Upper lobe of left lung (tissue), 6 donors: Measurements from ENCODE around the gene PPP2R5D. TPM values are rescaled to one million over a fixed set of nuclear protein-coding genes. Genes with fewer than 3 reads are reported as not detected.

Experiments
- ATAC-seq, 2 donors: fragments of 200-7000 bp; cut with Tn5 transposase; one replicate each; pipeline ENCODE4 v1.9.1; 2022; ENCODE audit warnings: mild to moderate bottlenecking in 2 of 2, moderate library complexity in 2 of 2; ENCODE audit not compliant: low FRiP score in 2 of 2
- DNase-seq, 2 donors: peaks; one replicate each; pipeline ENCODE4 v3.0.0-alpha.2; 2019 to 2020
- H3K27ac ChIP-seq, 4 donors: fragments of 200-600 bp; sonication (generic); one replicate each; pipeline ENCODE4 v1.5.1; 2016 to 2019
- H3K27me3 ChIP-seq, 4 donors: fragments of 200-600 bp; sonication (generic); one replicate each; pipeline ENCODE4 v1.5.1; 2017 to 2019
- H3K36me3 ChIP-seq, 4 donors: fragments of 200-600 bp; sonication (generic); one replicate each; pipeline ENCODE4 v1.5.1; 2016 to 2019
- H3K4me1 ChIP-seq, 4 donors: fragments of 200-600 bp; sonication (generic); one replicate each; pipeline ENCODE4 v1.5.1; 2018 to 2019
- H3K4me3 ChIP-seq, 4 donors: fragments of 200-600 bp; sonication (generic); one replicate each; pipeline ENCODE4 v1.5.1; 2017 to 2019; ENCODE audit warnings: mild to moderate bottlenecking in 2 of 4, moderate library complexity in 1 of 4
- H3K9me3 ChIP-seq, 4 donors: fragments of 200-600 bp; sonication (generic); one replicate each; pipeline ENCODE4 v1.5.1; 2018 to 2019
- EP300 ChIP-seq, 4 donors: sonication (generic); formaldehyde crosslinking; IDR thresholded peaks; one replicate each; pipeline ENCODE4 v1.5.1; 2017; ENCODE audit warnings: antibody characterized with exemption in 4 of 4, control low read depth in 2 of 4
- POLR2A ChIP-seq, 4 donors: fragments of 450-650 bp; IDR thresholded peaks; one replicate each; pipeline ENCODE4 v1.5.1; 2016 to 2017; ENCODE audit warnings: antibody characterized with exemption in 4 of 4, mild to moderate bottlenecking in 2 of 4
- POLR2AphosphoS5 ChIP-seq, 2 donors: sonication (generic); formaldehyde crosslinking; IDR thresholded peaks; one replicate each; pipeline ENCODE4 v1.5.1; 2017; ENCODE audit warnings: antibody characterized with exemption in 2 of 2
- WGBS, 2 donors: methylation state at CpG; one replicate each; pipeline ENCODE4 v1.1.5; 2017 to 2018; 5-methylcytosine and 5-hydroxymethylcytosine counted together
- total RNA-seq, 6 donors: library from RNA; depleted of rRNA in 4 of 6; stranded (reverse); fragments of >200 nt in 4 of 6; gene quantifications; one replicate each; pipeline versions ENCODE4 v1.1.0 to v1.2.1, GENCODE V29; 2016 to 2021
- TF ChIP-seq, protein P1 (sequence below), 6 experiments: fragments of 450-650 bp in 4 of 6; fragments of 200-600 bp in 2 of 6; sonication (generic) in 2 of 6; IDR thresholded peaks; one replicate each; pipeline ENCODE4 v1.5.1; 2016 to 2019; ENCODE audit warnings: antibody characterized with exemption in 6 of 6
- donor health status: DM: no; HTN: no; CAD: no; lungs with moderate emphysema.
- donor health status: DM: no; HTN: yes; CAD: no; lungs with severe emphysema.

PPP2R5D gene
- total RNA-seq, 6 donors from 2014 or later: 22.8 to 45.1 (median 27.3) TPM

DNA sequence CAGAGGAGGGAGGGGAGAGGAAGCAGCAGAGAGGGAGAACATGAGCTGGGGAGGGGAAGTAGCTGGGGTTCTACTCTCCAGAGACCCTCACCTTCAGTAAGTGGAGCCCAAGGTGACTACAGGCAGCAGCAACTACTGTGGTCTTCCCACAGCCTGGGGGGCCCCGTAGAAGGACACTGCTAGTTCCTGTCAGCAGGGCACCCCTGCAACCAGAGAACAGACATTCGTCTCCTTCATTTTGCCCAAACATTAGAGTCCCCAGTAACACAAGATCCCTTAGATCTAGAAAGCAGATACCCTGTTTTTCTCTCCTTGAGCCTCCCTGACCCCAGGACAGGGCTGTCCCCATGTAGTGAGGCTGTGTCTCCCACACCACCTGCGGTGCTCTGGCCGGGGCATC is 15.6 kb upstream of the PPP2R5D start:
- no peaks in the 10 kb centered on the region for H3K4me1 ChIP-seq
- 89 to 98% methylated on average over 4 of the region's 4 CpGs for WGBS, 2 donors
- peaks cover 8 to 55% (median 22%) of the 10 kb centered on the region in 4 donors for H3K36me3 ChIP-seq
- DNase-seq (no peak), ATAC-seq (no peak)
- TF ChIP-seq POLR2A (IDR thresholded peaks at IDR 0.05) (no peak), EP300 (IDR thresholded peaks at IDR 0.05) (no peak), POLR2AphosphoS5 (IDR thresholded peaks at IDR 0.05) (no peak)
- TF ChIP-seq, protein P1, sequence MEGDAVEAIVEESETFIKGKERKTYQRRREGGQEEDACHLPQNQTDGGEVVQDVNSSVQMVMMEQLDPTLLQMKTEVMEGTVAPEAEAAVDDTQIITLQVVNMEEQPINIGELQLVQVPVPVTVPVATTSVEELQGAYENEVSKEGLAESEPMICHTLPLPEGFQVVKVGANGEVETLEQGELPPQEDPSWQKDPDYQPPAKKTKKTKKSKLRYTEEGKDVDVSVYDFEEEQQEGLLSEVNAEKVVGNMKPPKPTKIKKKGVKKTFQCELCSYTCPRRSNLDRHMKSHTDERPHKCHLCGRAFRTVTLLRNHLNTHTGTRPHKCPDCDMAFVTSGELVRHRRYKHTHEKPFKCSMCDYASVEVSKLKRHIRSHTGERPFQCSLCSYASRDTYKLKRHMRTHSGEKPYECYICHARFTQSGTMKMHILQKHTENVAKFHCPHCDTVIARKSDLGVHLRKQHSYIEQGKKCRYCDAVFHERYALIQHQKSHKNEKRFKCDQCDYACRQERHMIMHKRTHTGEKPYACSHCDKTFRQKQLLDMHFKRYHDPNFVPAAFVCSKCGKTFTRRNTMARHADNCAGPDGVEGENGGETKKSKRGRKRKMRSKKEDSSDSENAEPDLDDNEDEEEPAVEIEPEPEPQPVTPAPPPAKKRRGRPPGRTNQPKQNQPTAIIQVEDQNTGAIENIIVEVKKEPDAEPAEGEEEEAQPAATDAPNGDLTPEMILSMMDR (IDR thresholded peaks at IDR 0.05): no peak
- no peaks in the 10 kb centered on the region for H3K27me3 ChIP-seq
- no peak overlapping the region for H3K4me3 ChIP-seq
- H3K27ac ChIP-seq: no peak overlapping the region
- H3K9me3 ChIP-seq: no peaks in the 10 kb centered on the region

DNA sequence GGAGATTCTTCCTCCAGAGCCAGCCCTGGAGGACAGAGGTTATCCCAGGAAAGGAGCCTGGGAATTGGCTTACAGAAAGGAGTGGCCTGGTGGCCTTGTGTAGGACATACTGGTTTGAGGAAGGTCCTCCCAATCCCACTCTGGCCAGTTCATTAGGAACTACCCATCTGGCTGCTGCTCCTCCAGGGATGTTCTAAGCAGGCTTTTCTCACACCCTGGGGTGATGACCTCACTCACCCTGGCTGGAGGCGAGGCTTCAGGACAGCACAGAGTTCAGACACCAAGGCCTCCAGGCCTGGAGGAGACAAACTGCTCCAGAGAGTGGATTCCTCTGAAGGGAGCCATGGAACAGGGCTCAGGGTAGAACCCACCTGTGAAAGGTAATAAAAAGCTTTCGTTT is 14.9 kb upstream of the PPP2R5D start:
- Histone ChIP-seq H3K9me3 (no peaks in the 10 kb centered on the region), H3K27me3 (no peaks in the 10 kb centered on the region), H3K27ac (no peak overlapping the region), H3K4me1 (no peaks in the 10 kb centered on the region), H3K36me3 (peaks cover 3 to 48% (median 20%) of the 10 kb centered on the region in 4 donors), H3K4me3 (no peak overlapping the region)
- DNase-seq: no peak
- TF ChIP-seq POLR2A (IDR thresholded peaks at IDR 0.05) (no peak), POLR2AphosphoS5 (IDR thresholded peaks at IDR 0.05) (no peak)
- no peak for ATAC-seq
- 97 to 100% methylated on average over 1 to 2 of the region's 2 CpGs for WGBS, 2 donors

DNA sequence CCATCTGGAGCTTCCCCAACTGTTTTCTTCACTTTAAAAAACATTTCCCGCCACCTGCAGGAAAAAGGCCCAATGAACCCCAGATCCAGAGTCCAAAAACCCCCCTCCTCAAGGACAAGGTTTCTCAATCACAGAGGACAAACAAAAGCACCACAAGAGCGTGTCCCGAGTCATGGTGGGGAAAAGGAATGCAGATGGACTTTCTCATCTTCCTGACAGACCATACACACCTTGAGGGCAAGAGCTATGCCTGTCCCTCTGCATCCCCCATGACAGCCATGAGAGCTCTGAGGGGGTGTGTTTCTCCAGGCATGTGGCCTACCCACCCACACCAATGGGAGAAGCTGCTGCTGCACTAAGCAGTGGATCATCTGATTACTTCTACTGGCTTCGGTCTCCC is 14.4 kb upstream of the PPP2R5D start:
- H3K27ac ChIP-seq: no peak overlapping the region
- peaks cover 3 to 43% (median 15%) of the 10 kb centered on the region in 4 donors for H3K36me3 ChIP-seq
- no peaks in the 10 kb centered on the region for H3K4me1 ChIP-seq
- 78 to 94% methylated on average over 4 of the region's 4 CpGs for WGBS, 2 donors
- ATAC-seq (no peak), DNase-seq (no peak)
- no peak for TF ChIP-seq EP300 (IDR thresholded peaks at IDR 0.05)
- TF ChIP-seq, protein P1 (IDR thresholded peaks at IDR 0.05): no peak
- TF ChIP-seq POLR2A (IDR thresholded peaks at IDR 0.05): no peak
- no peak for TF ChIP-seq POLR2AphosphoS5 (IDR thresholded peaks at IDR 0.05)
- no peaks in the 10 kb centered on the region for H3K9me3 ChIP-seq
- no peaks in the 10 kb centered on the region for H3K27me3 ChIP-seq
- H3K4me3 ChIP-seq: no peak overlapping the region

DNA sequence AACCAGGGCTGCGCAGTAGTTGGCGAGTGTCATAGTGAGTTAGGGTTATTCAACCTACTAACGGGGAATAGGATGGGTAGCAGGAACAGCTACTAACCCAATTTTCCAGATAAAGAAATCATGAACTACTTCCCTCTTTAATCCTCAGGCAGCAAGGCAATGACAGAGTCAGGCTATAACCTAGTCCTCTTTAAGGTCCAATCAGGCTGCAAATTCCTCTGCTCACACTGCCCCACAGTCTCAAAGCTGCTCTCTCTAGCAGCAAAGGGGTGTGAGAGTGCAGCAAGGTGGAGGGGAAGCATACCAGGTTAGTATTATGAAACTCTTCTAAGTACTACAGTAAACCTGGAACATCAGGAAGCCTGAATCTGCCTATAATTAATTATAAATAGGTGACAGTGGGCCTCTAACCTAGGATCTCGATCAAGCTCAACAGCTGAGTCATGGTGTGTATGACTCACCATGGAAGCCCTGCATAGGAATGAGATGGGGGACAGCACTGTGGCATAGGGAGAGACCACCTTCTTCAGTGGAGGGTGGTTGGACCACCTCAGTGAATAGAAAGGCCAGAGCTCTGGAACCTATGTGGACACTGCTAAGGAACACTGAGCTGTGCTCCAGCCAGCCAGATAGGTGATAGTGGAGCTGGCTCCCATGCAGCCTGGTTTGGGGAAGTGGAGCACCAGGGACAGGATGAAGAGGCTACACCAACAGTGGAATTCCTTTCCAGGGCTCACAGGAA is 13.3 kb upstream of the PPP2R5D start:
- ATAC-seq: no peak
- WGBS, 2 donors: 79 to 84% methylated on average over 4 of the region's 4 CpGs
- no peak overlapping the region for H3K27ac ChIP-seq
- no peak overlapping the region for H3K4me3 ChIP-seq
- peaks cover 0 to 4% (median 0%) of the 10 kb centered on the region in 4 donors for H3K4me1 ChIP-seq
- H3K36me3 ChIP-seq: peaks cover 2 to 32% (median 11%) of the 10 kb centered on the region in 4 donors
- H3K9me3 ChIP-seq: no peaks in the 10 kb centered on the region
- H3K27me3 ChIP-seq: no peaks in the 10 kb centered on the region
- no peak for DNase-seq
- no peak for TF ChIP-seq POLR2AphosphoS5 (IDR thresholded peaks at IDR 0.05)
- no peak for TF ChIP-seq POLR2A (IDR thresholded peaks at IDR 0.05)
- TF ChIP-seq, protein P1 (IDR thresholded peaks at IDR 0.05): no peak
- no peak for TF ChIP-seq EP300 (IDR thresholded peaks at IDR 0.05)

DNA sequence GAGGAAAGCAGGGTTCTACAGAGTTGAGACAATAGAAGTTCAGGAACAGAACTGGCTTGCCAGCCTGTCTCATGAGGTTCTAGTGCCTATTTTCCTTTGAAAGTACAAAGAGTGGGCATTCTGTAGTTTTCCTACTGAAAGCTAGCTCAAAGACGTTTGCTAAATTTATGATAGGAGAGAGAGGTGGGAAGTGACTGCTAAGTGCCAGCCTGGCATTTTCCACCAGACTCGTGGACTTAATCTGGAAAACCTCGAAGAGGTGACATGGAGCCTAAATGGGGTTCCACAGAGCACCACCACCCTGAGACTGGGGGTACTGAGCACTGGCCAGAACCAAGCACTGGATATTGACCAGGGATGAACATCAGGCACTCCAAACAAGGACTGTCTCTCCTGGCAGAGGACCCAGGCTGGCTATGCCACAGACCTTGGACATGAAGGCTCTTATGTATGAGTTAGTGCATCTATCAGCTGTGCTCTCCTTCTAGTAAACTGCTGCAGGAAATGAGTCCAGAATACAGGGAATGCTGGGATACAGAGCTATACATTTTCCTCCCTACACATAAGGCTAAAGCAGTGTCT is 12.5 kb upstream of the PPP2R5D start:
- Histone ChIP-seq H3K9me3 (no peaks in the 10 kb centered on the region), H3K36me3 (peaks cover 0 to 25% (median 10%) of the 10 kb centered on the region in 4 donors), H3K27ac (no peak overlapping the region), H3K27me3 (no peaks in the 10 kb centered on the region), H3K4me1 (peaks cover 0 to 12% (median 4%) of the 10 kb centered on the region in 4 donors), H3K4me3 (no peak overlapping the region)
- 79% methylated on average over 3 of the region's 3 CpGs for WGBS, 2 donors
- TF ChIP-seq, protein P1 (IDR thresholded peaks at IDR 0.05): no peak
- TF ChIP-seq POLR2A (IDR thresholded peaks at IDR 0.05): no peak
- no peak for TF ChIP-seq EP300 (IDR thresholded peaks at IDR 0.05)
- no peak for TF ChIP-seq POLR2AphosphoS5 (IDR thresholded peaks at IDR 0.05)
- ATAC-seq (no peak), DNase-seq (no peak)
